Osteoblast (primary cell): ENCODE data around the gene LELP1. TPM values are rescaled to one million over a fixed set of nuclear protein-coding genes. Genes with fewer than 3 reads are reported as not detected.

Source experiments
- DNase-seq: peaks from one replicate; pipeline ENCODE4 v3.0.0; 2011; ENCODE audit warnings: low spot score, mixed read lengths; ENCODE audit not compliant: insufficient read length; ENCODE audit errors: missing footprints
- H2AFZ ChIP-seq: 2 replicates; pipeline ENCODE4 v1.6.0; 2011; ENCODE audit warnings: mild to moderate bottlenecking, low read length
- H3K27ac ChIP-seq: 2 replicates; pipeline ENCODE4 v1.5.1; 2011; ENCODE audit warnings: mild to moderate bottlenecking, low read depth, low read length, moderate library complexity
- H3K27me3 ChIP-seq: 2 replicates; pipeline ENCODE4 v1.6.0; 2012; ENCODE audit warnings: mild to moderate bottlenecking, control low read depth, inconsistent platforms, low read length, moderate library complexity; ENCODE audit not compliant: insufficient read depth
- H3K36me3 ChIP-seq: 2 replicates; pipeline ENCODE4 v1.5.1; 2011; ENCODE audit warnings: mild to moderate bottlenecking, low read length, control low read depth, moderate library complexity; ENCODE audit not compliant: insufficient read depth
- H3K4me1 ChIP-seq: 2 replicates; pipeline ENCODE4 v1.5.1; 2011; ENCODE audit warnings: mild to moderate bottlenecking, low read length, control low read depth, moderate library complexity; ENCODE audit not compliant: insufficient read depth
- H3K4me2 ChIP-seq: 2 replicates; pipeline ENCODE4 v1.6.0; 2011; ENCODE audit warnings: mild to moderate bottlenecking, low read length; ENCODE audit not compliant: insufficient read depth
- H3K4me3 ChIP-seq: fragments of 200-600 bp; sonication (generic); 3 replicates; pipeline ENCODE4 v1.5.1; 2012; ENCODE audit warnings: mild to moderate bottlenecking, low read length, inconsistent platforms; ENCODE audit not compliant: insufficient read depth
- H3K79me2 ChIP-seq: 2 replicates; pipeline ENCODE4 v1.6.0; 2012; ENCODE audit warnings: mild to moderate bottlenecking, low read length, control low read depth, inconsistent platforms; ENCODE audit not compliant: insufficient read depth
- H3K9me3 ChIP-seq: 2 replicates; pipeline ENCODE4 v1.5.1; 2011; ENCODE audit warnings: low read depth, low read length, control low read depth
- H4K20me1 ChIP-seq: 2 replicates; pipeline ENCODE4 v1.6.0; 2012; ENCODE audit warnings: mild to moderate bottlenecking, low read length, control low read depth; ENCODE audit not compliant: insufficient read depth
- total RNA-seq: library from RNA; depleted of rRNA; stranded (reverse); fragments of >200 nt; gene quantifications from 2 replicates; pipeline ENCODE4 v1.2.3, GENCODE V29; 2012
- TF ChIP-seq, protein P1 (sequence below): IDR thresholded peaks from 2 replicates; pipeline ENCODE4 v1.5.1; 2011; ENCODE audit warnings: mild to moderate bottlenecking, low read depth, low read length, moderate library complexity; ENCODE audit errors: extremely low read depth

LELP1 gene
- total RNA-seq, 1 donor, result not detected

GRCh38 chr1:153192697-153193096 is 10.5 kb upstream of the LELP1 start:
- H3K4me3 ChIP-seq, result no peak overlapping the region
- no peaks in the 10 kb centered on the region for H3K36me3 ChIP-seq
- TF ChIP-seq, protein P1, sequence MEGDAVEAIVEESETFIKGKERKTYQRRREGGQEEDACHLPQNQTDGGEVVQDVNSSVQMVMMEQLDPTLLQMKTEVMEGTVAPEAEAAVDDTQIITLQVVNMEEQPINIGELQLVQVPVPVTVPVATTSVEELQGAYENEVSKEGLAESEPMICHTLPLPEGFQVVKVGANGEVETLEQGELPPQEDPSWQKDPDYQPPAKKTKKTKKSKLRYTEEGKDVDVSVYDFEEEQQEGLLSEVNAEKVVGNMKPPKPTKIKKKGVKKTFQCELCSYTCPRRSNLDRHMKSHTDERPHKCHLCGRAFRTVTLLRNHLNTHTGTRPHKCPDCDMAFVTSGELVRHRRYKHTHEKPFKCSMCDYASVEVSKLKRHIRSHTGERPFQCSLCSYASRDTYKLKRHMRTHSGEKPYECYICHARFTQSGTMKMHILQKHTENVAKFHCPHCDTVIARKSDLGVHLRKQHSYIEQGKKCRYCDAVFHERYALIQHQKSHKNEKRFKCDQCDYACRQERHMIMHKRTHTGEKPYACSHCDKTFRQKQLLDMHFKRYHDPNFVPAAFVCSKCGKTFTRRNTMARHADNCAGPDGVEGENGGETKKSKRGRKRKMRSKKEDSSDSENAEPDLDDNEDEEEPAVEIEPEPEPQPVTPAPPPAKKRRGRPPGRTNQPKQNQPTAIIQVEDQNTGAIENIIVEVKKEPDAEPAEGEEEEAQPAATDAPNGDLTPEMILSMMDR, result no peak
- H3K4me2 ChIP-seq, result no peak overlapping the region
- no peaks in the 10 kb centered on the region for H3K79me2 ChIP-seq
- no peak overlapping the region for H2AFZ ChIP-seq
- no peaks in the 10 kb centered on the region for H3K9me3 ChIP-seq
- H3K27ac ChIP-seq, result no peak overlapping the region
- no peaks in the 10 kb centered on the region for H3K27me3 ChIP-seq
- no peaks in the 10 kb centered on the region for H4K20me1 ChIP-seq
- DNase-seq, result no peak
- H3K4me1 ChIP-seq, result no peaks in the 10 kb centered on the region

DNA sequence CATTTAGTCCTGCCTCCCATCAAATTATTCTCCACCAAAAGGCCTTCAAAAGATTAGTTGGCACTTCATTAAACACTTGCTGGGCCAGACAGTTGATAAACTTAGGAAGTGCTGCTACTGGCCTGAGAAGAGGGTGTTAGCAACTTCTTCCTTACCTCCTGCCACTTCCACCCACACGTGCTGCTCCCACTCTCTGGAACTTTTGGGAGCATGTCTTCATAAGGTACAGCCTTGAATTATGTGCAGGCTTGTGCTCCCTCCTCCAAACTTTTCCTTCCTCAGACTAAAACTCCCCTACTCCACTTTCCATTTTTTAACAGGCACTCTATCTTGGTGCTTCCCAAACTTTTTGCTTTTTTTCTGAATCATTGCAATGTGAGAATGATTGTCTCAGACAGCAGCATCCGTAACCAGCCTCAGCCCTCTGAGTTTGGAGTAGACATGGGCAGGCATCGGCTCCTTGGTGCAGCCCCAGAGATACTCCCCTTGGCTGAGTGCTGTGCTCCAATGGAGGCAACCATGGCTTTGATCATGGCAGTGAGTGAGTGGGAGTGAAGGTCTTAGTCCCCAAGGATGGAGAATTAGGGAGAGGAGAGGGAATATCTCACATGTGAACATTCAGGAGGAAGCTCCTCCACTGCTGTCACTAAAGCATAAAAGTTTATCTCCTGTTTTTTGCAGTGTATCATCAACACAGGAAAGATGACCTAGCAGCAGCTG is 8.7 kb upstream of the LELP1 start:
- Histone ChIP-seq H3K4me2 (no peak overlapping the region), H2AFZ (no peak overlapping the region), H3K4me1 (no peaks in the 10 kb centered on the region), H3K27ac (no peak overlapping the region), H3K27me3 (no peaks in the 10 kb centered on the region), H3K36me3 (no peaks in the 10 kb centered on the region), H3K4me3 (no peak overlapping the region), H3K79me2 (no peaks in the 10 kb centered on the region), H4K20me1 (no peaks in the 10 kb centered on the region), H3K9me3 (no peaks in the 10 kb centered on the region)
- TF ChIP-seq, protein P1, result no peak
- no peak for DNase-seq

- TF ChIP-seq, protein P1, result no peak
- Histone ChIP-seq H3K27me3 (no peaks in the 10 kb centered on the region), H4K20me1 (no peaks in the 10 kb centered on the region), H3K79me2 (no peaks in the 10 kb centered on the region), H3K36me3 (no peaks in the 10 kb centered on the region), H2AFZ (no peak overlapping the region), H3K4me1 (no peaks in the 10 kb centered on the region), H3K4me2 (no peak overlapping the region), H3K27ac (no peak overlapping the region), H3K9me3 (no peaks in the 10 kb centered on the region), H3K4me3 (no peak overlapping the region)
- DNase-seq, result no peak
Measured at GRCh38 chr1:153195216-153195615, 8.0 kb upstream of the LELP1 start.

DNA sequence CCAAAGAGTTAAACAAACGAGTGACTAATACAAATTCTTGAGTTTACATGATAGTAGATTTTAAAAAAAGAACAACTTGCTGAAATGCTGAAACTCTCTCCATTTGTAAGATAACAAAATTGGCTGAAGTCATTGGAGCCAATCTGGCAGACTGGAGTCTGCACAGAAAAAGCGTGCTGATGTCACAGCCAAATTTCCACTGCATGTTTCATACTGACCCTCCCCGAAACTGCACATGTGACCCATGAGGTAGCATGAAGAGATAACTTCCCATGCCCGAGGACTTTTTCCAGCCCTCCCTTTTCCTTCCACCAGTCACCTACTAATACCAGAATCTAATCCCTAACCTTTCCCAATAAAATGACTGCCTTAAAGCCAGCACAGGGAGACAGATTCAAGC is 1.2 kb upstream of the LELP1 start:
- Histone ChIP-seq H3K4me3 (no peak overlapping the region), H3K4me1 (no peaks in the 10 kb centered on the region), H4K20me1 (no peaks in the 10 kb centered on the region), H3K9me3 (no peaks in the 10 kb centered on the region), H3K27me3 (no peaks in the 10 kb centered on the region), H3K79me2 (no peaks in the 10 kb centered on the region), H3K27ac (no peak overlapping the region), H3K36me3 (no peaks in the 10 kb centered on the region), H3K4me2 (no peak overlapping the region), H2AFZ (no peak overlapping the region)
- TF ChIP-seq, protein P1, result no peak
- no peak for DNase-seq
